ENCODE data around the gene ALPK1.

Gene ALPK1

GRCh38 chr4:112328734-112329130 lies 31.6 kb downstream of the ALPK1 start:
- DNase-seq (ENCODE audit: low read depth): no peak

- DNase-seq (ENCODE audit: low read depth): no peak
Observed at GRCh38 chr4:112329672-112330375, 32.7 kb downstream of the ALPK1 start.

GRCh38 chr4:112330921-112331320 lies 33.8 kb downstream of the ALPK1 start:
- DNase-seq (ENCODE audit: low read depth): no peak

- no peak for DNase-seq (ENCODE audit: low read depth)
Observed at GRCh38 chr4:112332398-112332797, 35.2 kb downstream of the ALPK1 start.

- no peak for DNase-seq (ENCODE audit: low read depth)
Observed at GRCh38 chr4:112340023-112340422, 42.9 kb downstream of the ALPK1 start.

- no peak for DNase-seq (ENCODE audit: low read depth)
Observed at GRCh38 chr4:112341033-112341432, 43.9 kb downstream of the ALPK1 start.

- DNase-seq (ENCODE audit: low read depth): no peak
Observed at GRCh38 chr4:112343330-112344080, 46.3 kb downstream of the ALPK1 start.

- no peak for DNase-seq (ENCODE audit: low read depth)
Observed at GRCh38 chr4:112348488-112349158, 51.5 kb downstream of the ALPK1 start.

GRCh38 chr4:112352736-112353135 lies 55.6 kb downstream of the ALPK1 start:
- DNase-seq (ENCODE audit: low read depth): no peak

- no peak for DNase-seq (ENCODE audit: low read depth)
Observed at GRCh38 chr4:112355662-112356061, 58.5 kb downstream of the ALPK1 start.

- DNase-seq (ENCODE audit: low read depth): no peak
Observed at GRCh38 chr4:112357453-112357852, 60.3 kb downstream of the ALPK1 start.

GRCh38 chr4:112357897-112358296 lies 60.7 kb downstream of the ALPK1 start:
- no peak for DNase-seq (ENCODE audit: low read depth)

- DNase-seq (ENCODE audit: low read depth): no peak
Observed at GRCh38 chr4:112358415-112358814, 61.2 kb downstream of the ALPK1 start.

- DNase-seq (ENCODE audit: low read depth): no peak
Observed at GRCh38 chr4:112358952-112359749, 62.0 kb downstream of the ALPK1 start.

GRCh38 chr4:112361181-112361791 lies 64.1 kb downstream of the ALPK1 start:
- DNase-seq (ENCODE audit: low read depth): no peak

- DNase-seq (ENCODE audit: low read depth): no peak
Observed at GRCh38 chr4:112370466-112370865, 73.3 kb downstream of the ALPK1 start.

GRCh38 chr4:112371361-112371760 lies 74.2 kb downstream of the ALPK1 start:
- DNase-seq (ENCODE audit: low read depth): no peak

GRCh38 chr4:112374850-112375249 lies 77.7 kb downstream of the ALPK1 start:
- DNase-seq (ENCODE audit: low read depth): no peak

- DNase-seq (ENCODE audit: low read depth): no peak
Observed at GRCh38 chr4:112377171-112377570, 80.0 kb downstream of the ALPK1 start.

- DNase-seq (ENCODE audit: low read depth): no peak
Observed at GRCh38 chr4:112377594-112378242, 80.5 kb downstream of the ALPK1 start.

GRCh38 chr4:112378243-112378620 lies 81.1 kb downstream of the ALPK1 start:
- DNase-seq (ENCODE audit: low read depth): no peak
